Renal pelvis (tissue), 4 donors: Measurements from ENCODE around the gene NHLH1. TPM values are rescaled to one million over a fixed set of nuclear protein-coding genes. Genes with fewer than 3 reads are reported as not detected.

Experiments used
- DNase-seq: peaks from one replicate; pipeline ENCODE4 v3.0.0-alpha.2; 2013
- polyA plus RNA-seq, 3 donors: library from polyadenylated mRNA; unstranded; fragments of 120-200 nt; gene quantifications; one replicate each; pipeline ENCODE4 v1.2.1, GENCODE V29; 2013; ENCODE audit not compliant: insufficient read length in 3 of 3

Gene NHLH1
- polyA plus RNA-seq, 3 donors: 0.10 to 0.26 (median 0.18) TPM

DNA sequence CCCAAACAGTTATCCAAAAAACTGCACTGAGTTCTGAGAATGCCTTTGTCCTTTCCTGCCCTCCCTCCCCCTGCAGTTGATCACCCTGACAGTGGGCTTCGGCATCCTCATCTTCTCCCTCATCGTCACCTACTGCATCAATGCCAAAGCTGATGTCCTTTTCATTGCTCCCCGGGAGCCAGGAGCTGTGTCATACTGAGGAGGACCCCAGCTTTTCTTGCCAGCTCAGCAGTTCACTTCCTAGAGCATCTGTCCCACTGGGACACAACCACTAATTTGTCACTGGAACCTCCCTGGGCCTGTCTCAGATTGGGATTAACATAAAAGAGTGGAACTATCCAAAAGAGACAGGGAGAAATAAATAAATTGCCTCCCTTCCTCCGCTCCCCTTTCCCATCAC lies 8.8 kb upstream of the NHLH1 start:
- no peak for DNase-seq

DNA sequence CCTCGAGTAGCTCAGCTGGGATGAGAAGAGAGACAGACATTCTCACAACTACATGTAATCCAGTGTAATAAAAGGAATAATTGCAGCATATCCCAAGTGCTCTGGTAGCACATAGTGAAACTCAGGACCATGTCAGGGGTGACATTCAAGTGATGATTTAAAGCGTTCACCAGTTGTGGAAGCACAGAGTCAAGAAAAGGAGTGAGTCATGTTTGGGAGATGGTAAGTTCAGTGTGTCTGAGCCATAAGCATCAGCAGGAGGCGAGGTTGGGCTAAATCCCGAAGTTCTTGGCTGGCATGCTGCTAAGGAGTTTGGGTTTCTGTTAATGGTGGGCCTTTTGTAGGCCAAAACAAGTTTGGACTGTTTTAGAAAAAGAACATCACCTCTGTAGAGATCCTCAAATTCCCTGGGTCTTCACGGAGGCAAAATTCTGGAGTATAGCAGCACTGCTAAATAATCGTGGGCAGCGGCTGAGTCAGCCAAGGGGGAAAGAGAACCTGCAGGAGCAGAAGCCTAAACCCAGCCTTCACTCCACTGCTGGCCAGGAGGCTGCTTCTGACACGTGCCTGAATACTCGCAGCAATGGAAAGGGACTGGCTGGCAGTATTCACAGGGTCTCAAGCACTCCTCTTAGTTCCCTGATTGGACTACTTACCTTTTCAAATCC lies 7.2 kb upstream of the NHLH1 start:
- no peak for DNase-seq

DNA sequence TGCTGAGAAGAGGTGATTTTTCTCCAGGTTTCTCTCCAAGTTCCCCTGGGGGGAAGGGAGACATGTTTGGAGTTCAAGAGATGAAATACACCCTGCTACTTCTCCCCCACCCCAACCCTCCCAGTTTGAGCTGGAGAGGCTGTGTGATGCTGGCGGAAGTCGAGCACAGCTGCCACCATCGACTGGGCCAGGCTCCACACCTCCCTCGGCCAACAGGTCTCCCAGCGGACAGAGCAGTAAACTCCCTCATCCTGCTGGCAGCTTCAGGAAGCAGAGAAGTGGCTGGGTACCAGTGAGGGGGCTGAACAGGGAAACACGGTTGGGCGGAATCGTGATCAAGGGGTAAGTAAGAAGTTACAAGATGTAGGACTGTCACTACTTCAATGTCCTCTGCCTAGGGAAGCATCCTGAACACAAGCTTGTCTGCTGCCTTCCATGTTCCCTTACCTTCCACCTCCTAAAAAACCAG lies 6.6 kb upstream of the NHLH1 start:
- DNase-seq: no peak

DNA sequence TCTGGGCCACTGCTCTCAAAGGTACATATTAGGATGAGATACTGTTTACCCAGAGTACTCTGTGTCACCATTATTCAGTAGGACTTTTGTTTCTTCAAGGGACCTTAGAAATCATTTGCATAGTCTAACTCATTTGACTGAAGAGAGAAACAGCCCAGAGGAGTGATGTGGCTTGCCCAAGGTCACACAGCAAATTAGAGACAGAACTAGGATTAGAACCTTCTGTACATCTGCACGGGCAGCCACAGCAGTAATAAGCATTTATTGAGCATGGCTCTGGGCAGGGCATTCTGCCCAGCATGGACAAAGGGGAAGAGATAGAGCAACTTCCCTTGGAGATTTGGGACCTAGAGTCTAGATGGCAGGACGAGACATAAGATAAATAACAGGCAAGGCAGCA lies 5.7 kb upstream of the NHLH1 start:
- DNase-seq: no peak

DNA sequence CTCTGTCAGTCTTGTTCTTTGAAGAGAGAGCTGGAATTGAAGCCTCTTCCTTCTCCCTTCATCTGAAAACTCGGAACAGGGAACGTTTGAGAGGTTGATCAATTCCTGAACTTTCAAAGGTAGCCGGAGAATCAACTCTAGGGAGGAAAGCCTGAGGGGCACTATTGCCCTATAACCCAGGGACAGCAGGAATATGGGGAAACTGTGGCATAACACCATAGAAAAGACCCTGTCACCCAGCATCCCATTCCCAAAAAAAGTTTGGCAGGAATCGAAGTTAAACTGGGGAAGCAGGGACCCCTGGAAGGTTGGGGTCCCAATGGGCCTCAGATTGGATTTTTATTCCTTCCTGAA lies 5.1 kb upstream of the NHLH1 start:
- no peak for DNase-seq

DNA sequence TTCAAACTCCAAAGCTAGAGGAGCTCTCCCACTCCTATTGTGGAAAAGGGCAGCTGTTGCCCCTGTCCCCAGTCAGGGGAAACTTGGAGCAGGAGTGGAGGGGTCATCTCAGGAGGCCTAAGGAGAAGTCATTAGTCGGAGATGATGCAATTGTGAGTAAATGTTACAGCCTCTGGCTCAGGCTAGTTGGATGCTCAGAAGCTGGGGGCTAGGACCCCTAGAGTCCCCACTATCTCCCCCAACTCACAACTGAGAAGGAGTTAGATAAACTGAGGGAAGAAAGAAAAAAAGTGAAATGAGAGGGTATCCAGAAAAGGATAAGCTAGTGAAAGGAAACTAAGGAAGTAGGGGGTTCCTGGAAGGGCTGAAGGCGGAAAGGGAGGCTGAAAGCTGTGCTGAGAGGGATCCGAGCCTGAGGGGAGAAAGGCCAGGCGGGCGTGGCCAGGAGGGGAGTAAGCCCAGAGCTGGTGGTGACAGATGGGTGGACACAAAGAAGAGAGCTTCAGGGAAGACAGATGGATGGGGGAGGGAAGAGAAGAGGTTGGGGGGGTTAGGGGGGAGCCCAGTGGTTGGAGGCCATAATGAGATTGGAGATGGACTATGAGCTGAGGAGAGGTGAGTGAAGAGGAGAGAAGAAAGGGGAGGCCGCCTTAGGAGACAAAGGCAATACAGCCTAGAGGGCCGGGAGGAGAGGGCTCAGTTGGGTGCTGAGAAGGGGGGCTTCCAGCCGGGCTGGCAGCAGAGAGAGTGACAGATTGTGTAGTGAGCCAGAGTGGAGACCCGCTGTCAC lies 4.5 kb upstream of the NHLH1 start:
- no peak for DNase-seq

DNA sequence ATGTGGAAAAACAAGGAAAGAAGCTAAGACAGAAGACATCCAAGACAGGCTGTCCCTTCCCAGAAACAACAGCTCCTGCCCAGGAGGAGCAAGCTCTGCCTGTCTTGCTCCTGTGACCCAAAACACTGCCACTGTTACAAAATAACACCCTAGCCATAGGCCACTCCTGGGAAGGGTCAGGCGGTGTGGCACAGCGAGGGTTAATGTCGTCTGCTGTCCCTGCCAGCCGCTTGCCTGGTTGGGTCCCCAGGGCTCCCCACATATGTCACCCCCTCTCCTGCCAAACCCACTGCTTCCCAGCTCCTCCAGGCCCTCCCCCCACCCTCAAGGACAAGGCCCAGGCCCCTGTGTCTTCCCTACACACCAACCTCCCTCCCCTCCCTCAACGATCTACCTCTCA lies 3.9 kb upstream of the NHLH1 start:
- DNase-seq: no peak

DNA sequence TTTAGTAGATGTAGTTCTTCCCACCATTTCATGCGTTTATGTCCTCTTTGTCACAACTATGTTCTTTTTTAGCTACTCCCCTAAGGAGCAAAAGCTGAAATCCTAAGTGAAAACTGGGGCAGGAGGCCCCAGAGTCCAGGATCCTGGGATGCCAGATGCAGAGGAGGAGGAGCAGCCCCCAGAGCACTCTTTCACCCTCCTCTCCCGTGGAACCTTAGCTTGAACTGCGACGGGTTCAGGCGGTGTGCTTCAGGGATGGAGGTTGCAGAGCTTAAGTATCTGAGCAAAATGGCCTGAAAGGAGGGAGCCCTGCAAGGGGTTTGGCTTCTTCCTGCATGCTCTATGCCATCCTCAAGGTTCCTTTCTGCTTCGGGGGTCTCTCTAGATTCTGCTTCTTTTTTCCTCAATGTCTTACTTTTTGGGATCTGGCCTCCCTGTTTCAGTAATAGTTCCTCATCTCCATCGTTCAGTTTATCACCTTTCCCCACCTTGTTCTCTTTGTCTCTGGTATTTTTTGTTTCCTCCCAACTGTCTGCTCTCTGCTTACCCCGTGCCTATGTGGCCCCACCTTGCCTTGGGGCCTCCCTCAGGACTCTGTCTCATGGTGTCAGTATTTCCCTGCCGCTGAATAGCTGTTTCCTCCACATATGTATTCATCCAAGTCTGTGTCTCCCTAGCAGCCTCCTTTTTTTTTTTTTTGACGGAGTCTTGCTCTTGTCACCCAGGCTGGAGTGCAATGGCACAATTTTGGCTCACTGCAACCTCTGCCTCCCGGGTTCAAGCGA lies 2.7 kb upstream of the NHLH1 start:
- no peak for DNase-seq

DNA sequence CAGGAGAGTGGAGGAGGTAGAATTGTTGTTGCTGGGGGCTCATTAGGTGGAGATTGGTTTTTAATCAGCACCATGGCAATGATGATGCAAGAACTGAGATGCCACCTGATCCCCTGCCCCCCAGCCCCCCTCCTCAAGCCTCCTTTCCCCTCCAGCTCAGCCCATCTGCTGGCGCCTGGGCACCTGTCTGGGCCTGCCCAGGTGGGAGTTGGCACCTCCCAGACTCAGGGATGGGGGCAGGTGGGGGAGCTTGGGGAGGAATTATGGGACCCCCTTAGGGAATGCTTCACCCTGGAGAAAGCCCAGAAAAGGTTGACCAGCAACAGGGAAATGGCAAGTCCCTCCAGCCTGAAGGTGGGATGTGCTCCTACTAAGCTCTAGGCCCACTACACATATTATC lies 1.5 kb upstream of the NHLH1 start:
- DNase-seq: no peak

DNA sequence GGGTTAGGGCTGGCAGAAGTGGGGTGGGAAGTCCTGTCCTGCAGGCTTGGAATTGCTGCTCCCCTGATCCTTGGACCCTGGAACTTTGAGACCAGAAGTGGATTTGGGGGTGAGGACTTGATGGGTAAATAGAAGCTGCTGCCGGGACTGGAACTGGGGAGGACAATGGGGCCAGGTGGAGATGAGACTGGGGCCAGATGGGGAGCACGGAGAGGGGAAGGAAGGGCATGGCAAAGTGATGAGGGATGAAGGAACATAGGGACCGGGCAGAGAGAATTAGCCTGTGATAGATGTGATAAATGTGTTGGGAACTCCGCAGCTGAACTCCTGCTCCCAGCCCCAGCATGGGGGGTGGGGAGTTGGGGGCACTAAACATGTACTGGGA lies 637 bp downstream of the NHLH1 start:
- DNase-seq: no peak

DNA sequence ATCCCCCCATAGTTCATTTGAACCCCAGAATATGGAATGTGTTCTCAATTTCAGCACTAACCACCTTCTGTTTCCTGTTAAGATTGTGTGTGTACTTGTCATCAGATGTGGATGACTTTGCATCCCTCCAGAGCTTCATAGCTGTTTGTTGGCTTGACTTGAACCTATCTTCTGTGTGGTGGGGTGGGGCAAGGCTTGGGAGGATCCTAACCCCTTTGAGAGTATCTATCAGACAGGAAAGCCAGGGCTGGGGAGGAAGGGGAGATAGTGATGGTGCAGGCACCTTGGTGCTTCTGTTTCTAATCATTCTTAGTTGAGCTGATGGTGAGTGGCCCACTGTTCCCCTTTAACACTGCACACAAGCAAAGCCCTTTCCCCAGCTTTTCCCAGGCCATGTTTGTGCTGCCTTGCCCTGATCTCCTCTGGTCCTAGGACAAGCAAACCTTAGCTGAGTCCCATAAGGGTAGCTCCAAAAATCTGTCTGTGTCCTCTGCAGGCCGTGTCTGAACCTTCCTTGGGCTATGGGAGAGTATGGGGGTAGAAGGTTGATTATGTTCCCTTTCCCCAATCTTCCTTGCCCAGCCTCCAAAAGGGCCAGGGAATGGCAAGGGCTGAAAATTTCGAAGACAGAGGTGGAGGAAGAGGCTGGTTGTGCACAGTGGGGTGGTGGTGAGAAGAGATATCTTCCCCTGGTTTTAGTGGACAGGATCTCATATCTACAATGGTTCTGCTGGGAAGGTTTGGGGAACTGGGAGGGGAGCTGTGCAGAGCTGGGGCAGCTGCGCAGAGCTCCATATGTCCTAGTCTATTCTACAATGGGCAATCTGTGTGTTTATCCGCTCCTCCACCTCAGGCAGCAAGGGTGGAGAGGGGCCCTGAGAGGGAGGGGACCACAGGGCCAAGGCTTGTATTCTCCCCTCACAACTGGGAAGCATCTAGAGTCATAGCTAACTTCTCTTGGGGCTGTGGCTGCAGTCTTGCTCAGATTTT lies 1.4 kb downstream of the NHLH1 start:
- no peak for DNase-seq

DNA sequence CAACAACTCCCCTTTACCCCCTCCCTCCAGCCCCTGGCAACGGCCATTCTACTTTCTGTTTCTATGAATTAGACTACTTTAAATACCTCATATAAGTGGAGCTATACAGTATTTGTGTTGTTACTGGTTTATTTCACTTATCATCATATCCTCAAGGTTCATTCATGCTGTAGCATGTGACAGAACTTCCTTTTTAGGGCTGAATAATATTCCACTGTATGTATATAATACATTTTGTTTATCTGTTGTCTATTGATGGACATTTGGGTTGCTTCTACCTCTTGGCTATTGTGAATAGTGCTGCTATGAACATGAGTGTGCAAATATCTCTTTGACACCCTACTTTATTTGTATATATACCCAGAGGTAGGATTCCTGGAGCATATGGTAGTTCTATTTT lies 2.2 kb downstream of the NHLH1 start:
- no peak for DNase-seq

DNA sequence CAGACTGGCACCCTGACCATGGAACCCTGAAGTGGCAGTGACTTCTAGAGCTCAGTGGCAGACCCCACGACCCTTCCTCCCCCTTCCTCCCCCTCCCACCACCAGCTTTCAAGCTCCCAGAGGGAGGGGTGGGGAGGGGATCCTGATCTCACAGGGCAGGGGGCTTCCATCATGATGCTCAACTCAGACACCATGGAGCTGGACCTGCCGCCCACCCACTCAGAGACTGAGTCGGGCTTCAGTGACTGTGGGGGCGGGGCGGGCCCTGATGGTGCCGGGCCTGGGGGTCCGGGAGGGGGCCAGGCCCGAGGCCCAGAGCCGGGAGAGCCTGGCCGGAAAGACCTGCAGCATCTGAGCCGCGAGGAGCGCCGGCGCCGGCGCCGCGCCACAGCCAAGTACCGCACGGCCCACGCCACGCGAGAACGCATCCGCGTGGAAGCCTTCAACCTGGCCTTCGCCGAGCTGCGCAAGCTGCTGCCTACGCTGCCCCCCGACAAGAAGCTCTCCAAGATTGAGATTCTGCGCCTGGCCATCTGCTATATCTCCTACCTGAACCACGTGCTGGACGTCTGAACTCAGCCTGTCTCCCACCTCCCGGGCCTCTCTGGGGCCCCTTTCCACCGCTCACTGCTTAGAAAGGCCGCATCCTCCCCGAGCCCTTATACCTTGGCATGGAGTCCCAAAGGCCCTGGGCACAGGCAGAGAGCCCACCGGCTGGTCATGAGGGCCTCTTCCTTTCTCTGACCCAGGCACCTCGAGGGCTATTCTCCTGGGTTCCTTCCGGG lies 3.9 kb downstream of the NHLH1 start:
- DNase-seq: no peak

DNA sequence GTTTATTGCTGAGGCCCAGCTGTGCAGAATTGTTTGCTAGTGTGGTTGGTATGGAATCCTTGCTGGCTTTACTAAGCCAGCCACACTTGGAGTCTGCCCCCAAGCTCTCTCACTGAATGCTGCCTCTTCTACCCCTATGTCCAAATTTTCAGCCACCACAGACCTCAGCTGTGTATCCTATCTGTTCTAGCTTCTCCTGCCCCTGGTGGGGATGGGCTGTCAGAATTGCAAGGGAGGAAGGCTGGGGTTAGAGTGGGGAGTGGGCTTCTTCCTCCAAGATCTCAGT lies 4.4 kb downstream of the NHLH1 start:
- no peak for DNase-seq

DNA sequence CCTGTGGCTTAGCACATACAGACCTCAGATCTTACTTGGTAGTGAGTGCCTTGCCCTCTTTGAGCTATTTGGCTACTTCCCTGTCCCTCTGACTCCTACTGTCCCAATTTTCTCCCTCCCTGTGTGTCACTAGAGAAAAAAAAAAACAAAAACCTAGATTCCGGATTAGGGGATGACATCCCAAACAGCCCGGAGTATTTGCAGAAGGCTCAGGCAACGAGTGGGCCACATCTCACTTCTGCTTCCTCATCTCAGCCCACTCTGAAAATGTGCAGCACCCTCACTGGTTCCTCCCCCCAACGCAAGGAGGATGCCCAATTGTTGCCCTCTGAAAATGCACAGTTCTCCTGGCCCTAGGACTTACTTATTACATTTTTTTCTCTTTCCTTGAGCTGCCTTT lies 4.9 kb downstream of the NHLH1 start:
- no peak for DNase-seq

DNA sequence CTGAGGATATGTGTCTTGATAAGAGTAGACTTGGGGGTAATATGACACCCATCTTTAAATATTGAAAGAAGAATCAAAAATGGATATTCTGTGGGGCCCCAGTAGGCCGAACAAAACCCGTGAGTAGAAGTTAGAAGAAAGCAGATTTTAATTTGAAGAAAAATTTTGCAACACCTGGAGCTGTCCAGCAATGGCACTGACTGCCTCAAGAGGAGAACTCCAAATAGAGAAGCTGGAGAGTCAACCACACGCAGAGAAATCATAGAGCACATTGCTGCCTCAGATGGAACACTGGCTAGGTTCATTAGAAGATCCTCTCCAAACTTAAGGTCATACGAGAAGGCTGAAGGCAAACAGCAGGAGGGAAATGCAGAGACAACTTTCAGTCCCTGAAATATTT lies 6.8 kb downstream of the NHLH1 start:
- DNase-seq: no peak

DNA sequence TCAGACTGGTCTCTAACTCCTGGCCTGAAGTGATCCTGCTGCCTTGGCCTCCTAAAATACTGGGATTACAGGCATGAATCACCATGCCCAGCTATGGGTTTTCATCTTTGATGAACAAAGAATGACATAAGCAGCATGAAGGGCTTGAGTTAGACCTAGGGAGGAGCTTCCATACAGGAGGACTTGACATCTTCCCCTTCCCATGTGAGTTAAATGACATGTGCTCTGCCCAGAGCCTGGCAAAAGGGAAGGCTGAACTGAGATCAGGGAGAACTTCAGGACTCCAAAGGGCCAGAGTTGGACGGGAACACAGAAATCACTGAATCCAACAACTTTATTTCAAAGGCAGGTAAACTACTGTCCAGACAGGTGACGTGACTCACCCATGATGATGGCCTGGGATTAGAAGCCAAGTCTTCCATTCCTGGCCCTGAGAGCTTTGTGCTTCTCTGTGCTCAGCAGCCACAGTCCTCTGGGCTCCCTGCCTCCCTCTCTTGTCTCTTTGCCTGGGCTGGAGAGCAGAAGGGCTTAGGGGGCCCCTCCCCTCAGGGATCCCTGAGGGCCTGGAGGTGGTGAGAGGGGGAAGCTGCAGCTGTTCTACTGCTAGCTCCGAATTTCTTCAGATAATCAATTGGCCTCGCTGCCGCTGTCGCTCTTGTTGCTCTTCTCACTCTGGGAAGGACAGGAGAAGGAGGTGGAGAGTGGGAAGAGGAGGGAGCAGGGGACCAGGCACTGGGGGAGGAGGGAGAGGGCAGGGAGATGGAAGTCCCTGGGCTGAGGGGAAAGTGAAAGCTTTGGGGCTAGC lies 7.6 kb downstream of the NHLH1 start:
- no peak for DNase-seq

DNA sequence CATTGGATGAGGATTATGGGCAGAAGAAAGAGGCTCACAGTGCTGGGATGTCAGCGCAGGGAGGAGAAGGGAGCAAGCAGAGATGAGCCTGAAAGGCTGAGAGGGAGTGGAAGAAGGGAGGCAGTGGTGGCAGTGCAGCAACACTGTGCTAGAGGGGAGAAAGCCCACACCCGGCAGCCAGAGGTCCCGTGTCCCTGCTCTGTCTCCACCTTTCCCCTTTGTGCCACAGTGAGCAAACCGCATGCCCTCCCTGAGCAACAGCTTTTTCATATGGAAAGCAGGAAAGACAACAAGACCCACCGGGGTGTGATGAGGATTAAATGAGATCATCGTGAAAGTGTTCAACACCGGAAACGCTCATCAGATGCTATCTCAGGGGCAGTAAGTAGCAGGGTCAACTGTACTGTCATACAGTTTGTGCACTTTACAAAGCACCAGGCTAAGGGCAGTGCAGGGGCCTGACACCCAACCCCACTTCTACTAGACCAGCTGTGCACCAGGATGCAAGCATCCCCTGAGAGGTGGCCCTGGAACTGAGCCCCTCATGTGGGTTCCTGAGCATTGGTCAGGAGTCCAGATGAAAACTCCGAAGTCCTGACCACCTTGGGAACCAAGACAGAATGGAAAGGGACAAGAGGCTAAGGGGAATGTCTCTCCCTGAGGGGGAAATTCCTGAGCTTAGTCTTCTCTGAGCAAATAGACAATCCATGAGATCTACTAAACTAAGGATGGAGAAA lies 9.1 kb downstream of the NHLH1 start:
- DNase-seq: no peak

DNA sequence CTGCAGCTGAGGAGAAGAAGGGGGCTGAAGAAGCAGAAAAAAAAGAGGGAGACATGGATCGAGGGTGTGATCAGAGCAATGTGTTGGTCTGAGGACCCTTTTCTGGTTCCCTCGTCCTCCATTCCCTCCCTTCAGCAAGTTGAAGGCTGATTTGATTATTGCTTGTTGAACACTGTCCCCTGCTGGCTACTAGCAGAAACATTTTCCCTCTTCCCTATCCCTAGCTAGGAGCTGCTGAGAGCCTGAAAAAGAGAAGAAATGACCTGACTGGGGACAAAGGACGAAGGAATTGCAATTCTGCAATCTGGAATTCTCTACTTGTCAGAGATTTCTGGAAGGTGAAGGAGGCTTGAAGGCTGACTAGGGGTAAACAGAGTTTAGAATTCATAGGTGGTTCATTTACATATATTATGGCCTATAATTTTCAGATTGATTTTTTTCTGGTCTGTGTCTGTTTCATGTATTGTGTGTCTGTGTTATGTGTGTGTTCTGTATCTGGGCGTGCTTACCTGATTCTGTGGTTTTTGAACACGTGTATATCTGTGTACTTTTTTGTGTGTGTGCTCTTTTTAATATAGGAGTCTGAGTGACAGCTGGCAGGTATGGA lies 9.8 kb downstream of the NHLH1 start:
- DNase-seq: peak; percentile 65
